HepG2 (cell line): ENCODE results near the gene UGP2. TPM values are rescaled to one million over a fixed set of nuclear protein-coding genes. Genes with fewer than 3 reads are reported as not detected.
A peak's percentile ranks its signal among the peaks of the same experiment; 100 is the strongest.

Source experiments
- BORCS8-MEF2B ChIP-seq: sonication (generic); formaldehyde crosslinking; IDR thresholded peaks from 2 replicates; pipeline ENCODE4 v1.8.0; 2022; ENCODE audit warnings: mild to moderate bottlenecking, missing genetic modification reagents
- FOXO1 ChIP-seq: sonication (generic); formaldehyde crosslinking; IDR thresholded peaks from 2 replicates; pipeline ENCODE4 v1.4.0; 2020; ENCODE audit warnings: missing genetic modification reagents
- HOXA5 ChIP-seq: sonication (generic); formaldehyde crosslinking; IDR thresholded peaks from 2 replicates; pipeline ENCODE4 v1.4.0; 2020; ENCODE audit warnings: missing genetic modification reagents
- JUND ChIP-seq: sonication (generic); formaldehyde crosslinking; IDR thresholded peaks from 2 replicates; pipeline ENCODE4 v1.8.0; 2022; ENCODE audit warnings: mild to moderate bottlenecking, missing genetic modification reagents
- MZF1 ChIP-seq: sonication (generic); formaldehyde crosslinking; IDR thresholded peaks from 2 replicates; pipeline ENCODE4 v1.8.1; 2023; ENCODE audit warnings: mild to moderate bottlenecking, missing genetic modification reagents, borderline replicate concordance
- ZNF333 ChIP-seq: sonication (generic); formaldehyde crosslinking; IDR thresholded peaks from 2 replicates; pipeline ENCODE4 v1.4.0; 2020; ENCODE audit warnings: mild to moderate bottlenecking, missing genetic modification reagents, borderline replicate concordance
- ZNF790 ChIP-seq: sonication (generic); formaldehyde crosslinking; IDR thresholded peaks from 2 replicates; pipeline ENCODE4 v1.8.0; 2022; ENCODE audit warnings: missing genetic modification reagents, mild to moderate bottlenecking, borderline replicate concordance
- ZNF850 ChIP-seq: sonication (generic); formaldehyde crosslinking; conservative IDR thresholded peaks from 2 replicates; pipeline ENCODE4 v1.9.0; 2021; ENCODE audit warnings: mild to moderate bottlenecking, missing genetic modification reagents
- polyA plus RNA-seq, 8 experiments: library from polyadenylated mRNA; depleted of rRNA in 3 of 8; stranded (reverse) in 7 of 8; unstranded in 1 of 8; fragments of >200 nt; fragmentation: Illumina TruSeq in 4 of 8; extraction: Trizol in 4 of 8; gene quantifications; 2 replicates each; pipeline versions ENCODE4 v1.2.1 to v1.2.3, GENCODE V29; 2011 to 2016; ENCODE audit warnings: low read depth in 4 of 8, missing spikeins in 1 of 8, mixed read lengths in 1 of 8; ENCODE audit not compliant: insufficient read depth in 1 of 8
- total RNA-seq, 5 experiments: library from RNA; depleted of rRNA; stranded (reverse); fragments of >200 nt; fragmentation: Illumina TruSeq; extraction: Trizol; gene quantifications; 2 replicates each; pipeline ENCODE4 v1.2.3, GENCODE V29; 2016; ENCODE audit warnings: low read depth in 1 of 5
- TF ChIP-seq, protein P1 (sequence below): sonication (generic); formaldehyde crosslinking; IDR thresholded peaks from 2 replicates; pipeline ENCODE4 v1.4.0; 2020; ENCODE audit warnings: missing genetic modification reagents, borderline replicate concordance
- TF ChIP-seq, protein P2 (sequence below): IDR thresholded peaks from 2 replicates; pipeline ENCODE4 v1.6.1; 2016; ENCODE audit warnings: control low read depth
- TF ChIP-seq, protein P3 (sequence below): sonication (generic); formaldehyde crosslinking; IDR thresholded peaks from 2 replicates; pipeline ENCODE4 v1.5.1; 2020; ENCODE audit warnings: mild to moderate bottlenecking, missing genetic modification reagents, borderline replicate concordance
- TF ChIP-seq, protein P4 (sequence below): IDR thresholded peaks from 2 replicates; pipeline ENCODE4 v1.6.1; 2016; ENCODE audit warnings: mild to moderate bottlenecking, missing biosample characterization, missing genetic modification reagents
- TF ChIP-seq, protein P5 (sequence below): sonication (generic); formaldehyde crosslinking; IDR thresholded peaks from 2 replicates; pipeline ENCODE4 v1.9.0; 2021; ENCODE audit warnings: mild to moderate bottlenecking, missing genetic modification reagents
- TF ChIP-seq, protein P6 (sequence below): IDR thresholded peaks from 2 replicates; pipeline ENCODE4 v1.6.1; 2016

Gene UGP2
- total and polyA plus RNA-seq, 2 of the 13 experiments (the other 11 are each of a cell fraction or from before 2014, with no cell fraction given) = 96.0 to 134 TPM

DNA sequence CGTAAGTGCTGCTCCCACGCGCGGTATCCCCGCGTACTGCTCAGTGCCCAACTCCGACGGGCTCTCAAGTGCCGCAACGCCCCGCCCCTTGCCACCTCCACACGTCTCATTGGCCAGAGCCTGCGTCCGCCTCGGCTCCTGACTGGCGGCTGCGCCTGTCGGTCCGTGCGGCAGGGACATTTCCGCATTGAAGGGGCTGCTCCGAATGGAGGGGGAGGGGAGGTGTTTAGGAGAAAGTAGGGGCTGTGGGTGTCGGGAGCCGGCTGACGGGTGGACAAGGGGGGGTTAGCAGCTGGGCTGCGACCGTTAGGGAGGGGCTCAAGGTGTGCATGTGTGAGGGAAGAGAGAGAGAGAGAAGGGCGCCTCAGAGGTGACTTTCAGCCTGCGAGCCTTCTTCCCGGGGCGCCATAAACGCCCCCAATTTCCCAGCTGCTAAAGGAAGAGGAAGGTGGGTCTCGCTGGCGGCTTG lies 877 bp upstream of the UGP2 start (continued):
- TF ChIP-seq, protein P1, sequence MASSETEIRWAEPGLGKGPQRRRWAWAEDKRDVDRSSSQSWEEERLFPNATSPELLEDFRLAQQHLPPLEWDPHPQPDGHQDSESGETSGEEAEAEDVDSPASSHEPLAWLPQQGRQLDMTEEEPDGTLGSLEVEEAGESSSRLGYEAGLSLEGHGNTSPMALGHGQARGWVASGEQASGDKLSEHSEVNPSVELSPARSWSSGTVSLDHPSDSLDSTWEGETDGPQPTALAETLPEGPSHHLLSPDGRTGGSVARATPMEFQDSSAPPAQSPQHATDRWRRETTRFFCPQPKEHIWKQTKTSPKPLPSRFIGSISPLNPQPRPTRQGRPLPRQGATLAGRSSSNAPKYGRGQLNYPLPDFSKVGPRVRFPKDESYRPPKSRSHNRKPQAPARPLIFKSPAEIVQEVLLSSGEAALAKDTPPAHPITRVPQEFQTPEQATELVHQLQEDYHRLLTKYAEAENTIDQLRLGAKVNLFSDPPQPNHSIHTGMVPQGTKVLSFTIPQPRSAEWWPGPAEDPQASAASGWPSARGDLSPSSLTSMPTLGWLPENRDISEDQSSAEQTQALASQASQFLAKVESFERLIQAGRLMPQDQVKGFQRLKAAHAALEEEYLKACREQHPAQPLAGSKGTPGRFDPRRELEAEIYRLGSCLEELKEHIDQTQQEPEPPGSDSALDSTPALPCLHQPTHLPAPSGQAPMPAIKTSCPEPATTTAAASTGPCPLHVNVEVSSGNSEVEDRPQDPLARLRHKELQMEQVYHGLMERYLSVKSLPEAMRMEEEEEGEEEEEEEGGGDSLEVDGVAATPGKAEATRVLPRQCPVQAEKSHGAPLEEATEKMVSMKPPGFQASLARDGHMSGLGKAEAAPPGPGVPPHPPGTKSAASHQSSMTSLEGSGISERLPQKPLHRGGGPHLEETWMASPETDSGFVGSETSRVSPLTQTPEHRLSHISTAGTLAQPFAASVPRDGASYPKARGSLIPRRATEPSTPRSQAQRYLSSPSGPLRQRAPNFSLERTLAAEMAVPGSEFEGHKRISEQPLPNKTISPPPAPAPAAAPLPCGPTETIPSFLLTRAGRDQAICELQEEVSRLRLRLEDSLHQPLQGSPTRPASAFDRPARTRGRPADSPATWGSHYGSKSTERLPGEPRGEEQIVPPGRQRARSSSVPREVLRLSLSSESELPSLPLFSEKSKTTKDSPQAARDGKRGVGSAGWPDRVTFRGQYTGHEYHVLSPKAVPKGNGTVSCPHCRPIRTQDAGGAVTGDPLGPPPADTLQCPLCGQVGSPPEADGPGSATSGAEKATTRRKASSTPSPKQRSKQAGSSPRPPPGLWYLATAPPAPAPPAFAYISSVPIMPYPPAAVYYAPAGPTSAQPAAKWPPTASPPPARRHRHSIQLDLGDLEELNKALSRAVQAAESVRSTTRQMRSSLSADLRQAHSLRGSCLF (CRISPR knock-in tag) = no peak
- TF ChIP-seq, protein P2, sequence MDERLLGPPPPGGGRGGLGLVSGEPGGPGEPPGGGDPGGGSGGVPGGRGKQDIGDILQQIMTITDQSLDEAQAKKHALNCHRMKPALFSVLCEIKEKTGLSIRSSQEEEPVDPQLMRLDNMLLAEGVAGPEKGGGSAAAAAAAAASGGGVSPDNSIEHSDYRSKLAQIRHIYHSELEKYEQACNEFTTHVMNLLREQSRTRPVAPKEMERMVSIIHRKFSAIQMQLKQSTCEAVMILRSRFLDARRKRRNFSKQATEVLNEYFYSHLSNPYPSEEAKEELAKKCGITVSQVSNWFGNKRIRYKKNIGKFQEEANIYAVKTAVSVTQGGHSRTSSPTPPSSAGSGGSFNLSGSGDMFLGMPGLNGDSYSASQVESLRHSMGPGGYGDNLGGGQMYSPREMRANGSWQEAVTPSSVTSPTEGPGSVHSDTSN = peak; percentile 100
- TF ChIP-seq, protein P3, sequence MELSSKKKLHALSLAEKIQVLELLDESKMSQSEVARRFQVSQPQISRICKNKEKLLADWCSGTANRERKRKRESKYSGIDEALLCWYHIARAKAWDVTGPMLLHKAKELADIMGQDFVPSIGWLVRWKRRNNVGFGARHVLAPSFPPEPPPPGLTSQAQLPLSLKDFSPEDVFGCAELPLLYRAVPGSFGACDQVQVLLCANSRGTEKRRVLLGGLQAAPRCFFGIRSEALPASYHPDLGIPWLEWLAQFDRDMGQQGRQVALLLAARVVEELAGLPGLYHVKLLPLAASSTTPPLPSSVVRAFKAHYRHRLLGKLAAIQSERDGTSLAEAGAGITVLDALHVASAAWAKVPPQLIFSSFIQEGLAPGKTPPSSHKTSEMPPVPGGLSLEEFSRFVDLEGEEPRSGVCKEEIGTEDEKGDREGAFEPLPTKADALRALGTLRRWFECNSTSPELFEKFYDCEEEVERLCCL (CRISPR knock-in tag) = peak; percentile 60; the same call in 1 of the 2 replicates
- TF ChIP-seq, protein P4, sequence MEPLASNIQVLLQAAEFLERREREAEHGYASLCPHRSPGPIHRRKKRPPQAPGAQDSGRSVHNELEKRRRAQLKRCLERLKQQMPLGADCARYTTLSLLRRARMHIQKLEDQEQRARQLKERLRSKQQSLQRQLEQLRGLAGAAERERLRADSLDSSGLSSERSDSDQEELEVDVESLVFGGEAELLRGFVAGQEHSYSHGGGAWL (CRISPR knock-in tag) = peak; percentile 58
- TF ChIP-seq FOXO1 (CRISPR knock-in tag) (no peak; the same call in 1 of the 2 replicates), ZNF790 (CRISPR knock-in tag) (no peak), ZNF850 (CRISPR knock-in tag) (no peak), MZF1 (CRISPR knock-in tag) (no peak), ZNF333 (no peak; the same call in 1 of the 2 replicates), HOXA5 (peak; percentile 91; the same call in 1 of the 2 replicates), BORCS8-MEF2B (CRISPR knock-in tag) (no peak; the same call in 1 of the 2 replicates), JUND (no peak)
- TF ChIP-seq, protein P5, sequence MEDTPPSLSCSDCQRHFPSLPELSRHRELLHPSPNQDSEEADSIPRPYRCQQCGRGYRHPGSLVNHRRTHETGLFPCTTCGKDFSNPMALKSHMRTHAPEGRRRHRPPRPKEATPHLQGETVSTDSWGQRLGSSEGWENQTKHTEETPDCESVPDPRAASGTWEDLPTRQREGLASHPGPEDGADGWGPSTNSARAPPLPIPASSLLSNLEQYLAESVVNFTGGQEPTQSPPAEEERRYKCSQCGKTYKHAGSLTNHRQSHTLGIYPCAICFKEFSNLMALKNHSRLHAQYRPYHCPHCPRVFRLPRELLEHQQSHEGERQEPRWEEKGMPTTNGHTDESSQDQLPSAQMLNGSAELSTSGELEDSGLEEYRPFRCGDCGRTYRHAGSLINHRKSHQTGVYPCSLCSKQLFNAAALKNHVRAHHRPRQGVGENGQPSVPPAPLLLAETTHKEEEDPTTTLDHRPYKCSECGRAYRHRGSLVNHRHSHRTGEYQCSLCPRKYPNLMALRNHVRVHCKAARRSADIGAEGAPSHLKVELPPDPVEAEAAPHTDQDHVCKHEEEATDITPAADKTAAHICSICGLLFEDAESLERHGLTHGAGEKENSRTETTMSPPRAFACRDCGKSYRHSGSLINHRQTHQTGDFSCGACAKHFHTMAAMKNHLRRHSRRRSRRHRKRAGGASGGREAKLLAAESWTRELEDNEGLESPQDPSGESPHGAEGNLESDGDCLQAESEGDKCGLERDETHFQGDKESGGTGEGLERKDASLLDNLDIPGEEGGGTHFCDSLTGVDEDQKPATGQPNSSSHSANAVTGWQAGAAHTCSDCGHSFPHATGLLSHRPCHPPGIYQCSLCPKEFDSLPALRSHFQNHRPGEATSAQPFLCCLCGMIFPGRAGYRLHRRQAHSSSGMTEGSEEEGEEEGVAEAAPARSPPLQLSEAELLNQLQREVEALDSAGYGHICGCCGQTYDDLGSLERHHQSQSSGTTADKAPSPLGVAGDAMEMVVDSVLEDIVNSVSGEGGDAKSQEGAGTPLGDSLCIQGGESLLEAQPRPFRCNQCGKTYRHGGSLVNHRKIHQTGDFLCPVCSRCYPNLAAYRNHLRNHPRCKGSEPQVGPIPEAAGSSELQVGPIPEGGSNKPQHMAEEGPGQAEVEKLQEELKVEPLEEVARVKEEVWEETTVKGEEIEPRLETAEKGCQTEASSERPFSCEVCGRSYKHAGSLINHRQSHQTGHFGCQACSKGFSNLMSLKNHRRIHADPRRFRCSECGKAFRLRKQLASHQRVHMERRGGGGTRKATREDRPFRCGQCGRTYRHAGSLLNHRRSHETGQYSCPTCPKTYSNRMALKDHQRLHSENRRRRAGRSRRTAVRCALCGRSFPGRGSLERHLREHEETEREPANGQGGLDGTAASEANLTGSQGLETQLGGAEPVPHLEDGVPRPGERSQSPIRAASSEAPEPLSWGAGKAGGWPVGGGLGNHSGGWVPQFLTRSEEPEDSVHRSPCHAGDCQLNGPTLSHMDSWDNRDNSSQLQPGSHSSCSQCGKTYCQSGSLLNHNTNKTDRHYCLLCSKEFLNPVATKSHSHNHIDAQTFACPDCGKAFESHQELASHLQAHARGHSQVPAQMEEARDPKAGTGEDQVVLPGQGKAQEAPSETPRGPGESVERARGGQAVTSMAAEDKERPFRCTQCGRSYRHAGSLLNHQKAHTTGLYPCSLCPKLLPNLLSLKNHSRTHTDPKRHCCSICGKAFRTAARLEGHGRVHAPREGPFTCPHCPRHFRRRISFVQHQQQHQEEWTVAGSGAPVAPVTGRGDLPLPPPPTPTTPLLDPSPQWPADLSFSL (CRISPR knock-in tag) = no peak
- TF ChIP-seq, protein P6, sequence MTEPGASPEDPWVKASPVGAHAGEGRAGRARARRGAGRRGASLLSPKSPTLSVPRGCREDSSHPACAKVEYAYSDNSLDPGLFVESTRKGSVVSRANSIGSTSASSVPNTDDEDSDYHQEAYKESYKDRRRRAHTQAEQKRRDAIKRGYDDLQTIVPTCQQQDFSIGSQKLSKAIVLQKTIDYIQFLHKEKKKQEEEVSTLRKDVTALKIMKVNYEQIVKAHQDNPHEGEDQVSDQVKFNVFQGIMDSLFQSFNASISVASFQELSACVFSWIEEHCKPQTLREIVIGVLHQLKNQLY (CRISPR knock-in tag) = 0 out of 2 replicates have a peak, but pooled peaks have one; percentile 7
